Measurements from ENCODE around the gene MSS51.

- no peak for TF ChIP-seq CTCF (IDR thresholded peaks at IDR 0.05)
- no peak for TF ChIP-seq EP300 (IDR thresholded peaks at IDR 0.05)
Observed at GRCh38 chr10:73399063-73399462, 34.3 kb downstream of the MSS51 start.

Measured in ovary (tissue), 3 donors.